H1 (cell line): ENCODE measurements around the gene SERPING1. TPM values are rescaled to one million over a fixed set of nuclear protein-coding genes. Genes with fewer than 3 reads are reported as not detected.

Experiments
- CTCF ChIA-PET: fragments of 300-600 bp; sonication (Branson Sonifier 250); formaldehyde crosslinking; loops from one replicate; lab custom pipeline; 2021; ENCODE audit not compliant: partially characterized antibody; lab: Charles Lee
- POLR2A ChIA-PET: fragments of 300-600 bp; sonication (Branson Sonifier 250); formaldehyde crosslinking; loops from one replicate; lab custom pipeline; 2021; ENCODE audit warnings: inconsistent platforms; ENCODE audit not compliant: partially characterized antibody; lab: Charles Lee
- DNase-seq, 2 experiments: peaks; one replicate each; pipeline versions ENCODE4 v3.0.0 to v3.0.0-alpha.2; 2010 to 2022; ENCODE audit warnings: low spot score in 2 of 2, low read depth in 1 of 2, mixed read lengths in 1 of 2
- FAIRE-seq: peaks from 2 replicates; lab custom pipeline; 2011; peaks lifted over from hg19 to GRCh38; lab: Jason Lieb, UNC
- H2AFZ ChIP-seq: 2 replicates; pipeline ENCODE4 v1.8.1; 2012; ENCODE audit warnings: low read length, inconsistent platforms
- H2AK5ac ChIP-seq: 2 replicates; pipeline ENCODE4 v1.6.1; 2013; ENCODE audit warnings: low read depth, low read length
- H2BK120ac ChIP-seq: replicated peaks from 2 replicates; pipeline ENCODE3; 2013; ENCODE audit warnings: low read depth, low read length, inconsistent platforms
- H2BK12ac ChIP-seq: 2 replicates; pipeline ENCODE4 v1.6.1; 2013; ENCODE audit warnings: low read depth, low read length
- H2BK15ac ChIP-seq: 2 replicates; pipeline ENCODE4 v1.6.1; 2013; ENCODE audit warnings: low read length
- H2BK20ac ChIP-seq: 2 replicates; pipeline ENCODE4 v1.6.1; 2013; ENCODE audit warnings: low read length
- H2BK5ac ChIP-seq: 2 replicates; pipeline ENCODE4 v1.6.1; 2013; ENCODE audit warnings: low read depth, low read length
- H3K14ac ChIP-seq: 2 replicates; pipeline ENCODE4 v1.6.1; 2013; ENCODE audit warnings: inconsistent platforms; ENCODE audit not compliant: insufficient read length
- H3K18ac ChIP-seq: 2 replicates; pipeline ENCODE4 v1.6.1; 2013; ENCODE audit warnings: low read length; ENCODE audit errors: extremely low read depth
- H3K23ac ChIP-seq: 2 replicates; pipeline ENCODE4 v1.6.1; 2013; ENCODE audit warnings: inconsistent platforms; ENCODE audit not compliant: insufficient read length
- H3K23me2 ChIP-seq: 2 replicates; pipeline ENCODE4 v1.6.1; 2013; ENCODE audit warnings: low read depth, low read length
- H3K27ac ChIP-seq: 2 replicates; pipeline ENCODE4 v1.6.1; 2011; ENCODE audit warnings: low read depth, low read length, inconsistent platforms
- H3K27me3 ChIP-seq, 4 experiments: replicated peaks in 1 of 4; 1 replicate in 1 of 4; 2 replicates in 3 of 4; pipeline versions ENCODE4 v1.6.1 to v1.8.1; 2011 to 2013; ENCODE audit warnings: low read length in 3 of 4, mild to moderate bottlenecking in 3 of 4, inconsistent platforms in 2 of 4, mixed read lengths in 2 of 4, moderate library complexity in 1 of 4; ENCODE audit not compliant: control insufficient read depth in 3 of 4, insufficient read depth in 3 of 4; ENCODE audit errors: extremely low read depth in 1 of 4
- H3K36me3 ChIP-seq, 4 experiments: 2 replicates each; pipeline versions ENCODE4 v1.6.1 to v1.8.1; 2011 to 2013; ENCODE audit warnings: mild to moderate bottlenecking in 4 of 4, low read length in 3 of 4, moderate library complexity in 2 of 4, control low read depth in 1 of 4, inconsistent platforms in 1 of 4; ENCODE audit not compliant: insufficient read depth in 4 of 4, control insufficient read depth in 2 of 4
- H3K4ac ChIP-seq: replicated peaks from 2 replicates; pipeline ENCODE3; 2013; ENCODE audit warnings: low read length, low read depth, mixed read lengths, inconsistent platforms; ENCODE audit not compliant: insufficient read length
- H3K4me1 ChIP-seq, 4 experiments: replicated peaks in 1 of 4; 1 replicate in 1 of 4; 2 replicates in 3 of 4; pipeline versions ENCODE4 v1.6.1 to v1.8.1; 2011 to 2013; ENCODE audit warnings: low read length in 3 of 4, inconsistent platforms in 2 of 4, mixed read lengths in 1 of 4; ENCODE audit not compliant: insufficient read depth in 4 of 4, control insufficient read depth in 3 of 4
- H3K4me2 ChIP-seq, 2 experiments: 2 replicates each; pipeline versions ENCODE4 v1.6.1 to v1.8.1; 2011 to 2013; ENCODE audit warnings: low read depth in 2 of 2, low read length in 2 of 2, control low read depth in 1 of 2, inconsistent platforms in 1 of 2, mild to moderate bottlenecking in 1 of 2; ENCODE audit not compliant: insufficient read depth in 1 of 2
- H3K4me3 ChIP-seq, 4 experiments: fragments of 200-600, 300-600 bp in 1 of 4; sonication (generic), shearing (Covaris generic), sonication (Bioruptor Twin) in 1 of 4; 2 replicates each; pipeline versions ENCODE4 v1.5.1 to v1.8.1; 2011 to 2016; ENCODE audit warnings: low read length in 4 of 4, low read depth in 3 of 4, control low read depth in 2 of 4, inconsistent platforms in 2 of 4, mild to moderate bottlenecking in 2 of 4, mixed read lengths in 1 of 4, moderate library complexity in 1 of 4; ENCODE audit not compliant: insufficient read depth in 2 of 4; ENCODE audit errors: extremely low read depth in 1 of 4
- H3K56ac ChIP-seq: replicated peaks from 2 replicates; pipeline ENCODE3; 2013; ENCODE audit warnings: low read depth, mild to moderate bottlenecking, mixed read lengths, low read length, inconsistent platforms; ENCODE audit not compliant: insufficient read length
- H3K79me1 ChIP-seq: 2 replicates; pipeline ENCODE4 v1.6.1; 2013; ENCODE audit warnings: low read depth, low read length, control low read depth
- H3K79me2 ChIP-seq, 2 experiments: 2 replicates each; pipeline versions ENCODE4 v1.6.1 to v1.8.1; 2012 to 2013; ENCODE audit warnings: low read length in 2 of 2, mild to moderate bottlenecking in 2 of 2, inconsistent platforms in 1 of 2; ENCODE audit not compliant: insufficient read depth in 2 of 2, control insufficient read depth in 1 of 2
- H3K9ac ChIP-seq, 4 experiments: replicated peaks in 1 of 4; 1 replicate in 1 of 4; 2 replicates in 3 of 4; pipeline versions ENCODE4 v1.6.1 to v1.8.1; 2011 to 2013; ENCODE audit warnings: low read depth in 3 of 4, low read length in 3 of 4, control low read depth in 2 of 4, mild to moderate bottlenecking in 2 of 4, moderate library complexity in 2 of 4, inconsistent platforms in 1 of 4; ENCODE audit errors: extremely low read depth in 1 of 4
- H3K9me3 ChIP-seq, 2 experiments: 2 replicates each; pipeline versions ENCODE4 v1.6.1 to v1.8.1; 2012 to 2013; ENCODE audit warnings: mild to moderate bottlenecking in 2 of 2, moderate library complexity in 2 of 2, control low read depth in 1 of 2, inconsistent platforms in 1 of 2, low read depth in 1 of 2, low read length in 1 of 2, mixed read lengths in 1 of 2; ENCODE audit not compliant: insufficient read depth in 2 of 2
- H4K20me1 ChIP-seq, 2 experiments: replicated peaks in 1 of 2; 2 replicates each; pipeline versions ENCODE3 to v1.8.1; 2011 to 2013; ENCODE audit warnings: inconsistent platforms in 2 of 2, low read length in 2 of 2, mild to moderate bottlenecking in 1 of 2; ENCODE audit not compliant: insufficient read depth in 2 of 2, control insufficient read depth in 1 of 2
- H4K5ac ChIP-seq: 2 replicates; pipeline ENCODE4 v1.6.1; 2013; ENCODE audit warnings: low read length, low read depth, mixed read lengths, inconsistent platforms; ENCODE audit not compliant: insufficient read length
- H4K8ac ChIP-seq: 2 replicates; pipeline ENCODE4 v1.8.0; 2013; ENCODE audit warnings: mild to moderate bottlenecking, moderate library complexity, low read length, inconsistent platforms; ENCODE audit not compliant: insufficient read depth; ENCODE audit errors: extremely low read depth
- H4K91ac ChIP-seq: replicated peaks from 2 replicates; pipeline ENCODE3; 2013; ENCODE audit warnings: low read length, mixed read lengths, inconsistent platforms; ENCODE audit not compliant: insufficient read length
- ASH2L ChIP-seq: fragments of 200-600, 300-600 bp; sonication (generic); IDR thresholded peaks from one replicate; pipeline ENCODE4 v1.7.1; 2017; ENCODE audit warnings: low read length
- BACH1 ChIP-seq: IDR thresholded peaks from 2 replicates; pipeline ENCODE4 v1.6.1; 2012; ENCODE audit warnings: low read length, improper control_type of control experiment
- CBX5 ChIP-seq: fragments of 300-800, 300-1000 bp; sonication (generic); IDR thresholded peaks from 2 replicates; pipeline ENCODE4 v1.7.1; 2016; ENCODE audit warnings: antibody characterized with exemption, low read length, low read depth
- CHD1 ChIP-seq: IDR thresholded peaks from 2 replicates; pipeline ENCODE4 v1.6.1; 2012; ENCODE audit warnings: low read depth, low read length, improper control_type of control experiment
- CREB1 ChIP-seq: IDR thresholded peaks from 2 replicates; pipeline ENCODE4 v1.6.1; 2012; ENCODE audit warnings: inconsistent platforms
- CTBP2 ChIP-seq: IDR thresholded peaks from 2 replicates; pipeline ENCODE4 v1.7.0; 2011; ENCODE audit warnings: borderline replicate concordance, mild to moderate bottlenecking, moderate library complexity, mixed read lengths, low read length; ENCODE audit not compliant: insufficient read depth, insufficient read length
- GTF2F1 ChIP-seq: IDR thresholded peaks from 2 replicates; pipeline ENCODE4 v1.6.1; 2012; ENCODE audit warnings: low read depth, low read length, improper control_type of control experiment, borderline replicate concordance
- HDAC6 ChIP-seq: IDR thresholded peaks from one replicate; pipeline ENCODE4 v1.7.1; 2012; ENCODE audit warnings: low read depth, mild to moderate bottlenecking, inconsistent platforms, low read length, moderate library complexity
- JUN ChIP-seq: IDR thresholded peaks from 2 replicates; pipeline ENCODE4 v1.6.1; 2011; ENCODE audit warnings: low read depth, mild to moderate bottlenecking, improper control_type of control experiment, low read length
- PHF8 ChIP-seq: fragments of 200-600 bp; sonication (generic); conservative IDR thresholded peaks from 2 replicates; pipeline ENCODE4 v1.7.1; 2012; ENCODE audit warnings: low read depth, mild to moderate bottlenecking, inconsistent platforms, low read length, moderate library complexity
- SAP30 ChIP-seq: fragments of 300-600 bp; sonication (generic); IDR thresholded peaks from 2 replicates; pipeline ENCODE4 v1.7.1; 2012; ENCODE audit warnings: low read length, moderate library complexity, mild to moderate bottlenecking, inconsistent platforms; ENCODE audit not compliant: insufficient read depth, insufficient replicate concordance
- polyA plus RNA-seq, 7 experiments: library from polyadenylated mRNA; depleted of rRNA in 3 of 7; stranded (reverse) in 5 of 7; unstranded in 2 of 7; fragments of >200 nt in 5 of 7; fragments of 200-250 nt in 2 of 7; gene quantifications; 1 replicate in 5 of 7; 2 replicates in 1 of 7; 4 replicates in 1 of 7; pipeline versions ENCODE4 v1.2.1 to v1.2.3, GENCODE V29; 2011 to 2013; ENCODE audit warnings: missing spikeins in 2 of 7, mixed read lengths in 2 of 7
- total RNA-seq: library from RNA; stranded (reverse); fragmentation: NEBNext Ultra II Directional; extraction: Animal tissue kit (Norgen Biotek cat#: 25700); gene quantifications from 2 replicates; pipeline ENCODE4 v1.2.1, GENCODE V29; 2021
- TF ChIP-seq, protein P1 (sequence below), 3 experiments: IDR thresholded peaks; 1 replicate in 2 of 3; 2 replicates in 1 of 3; pipeline versions ENCODE4 v1.5.1 to v1.6.1; 2011; ENCODE audit warnings: low read length in 3 of 3, mild to moderate bottlenecking in 3 of 3, inconsistent platforms in 2 of 3, low read depth in 1 of 3, moderate library complexity in 1 of 3; ENCODE audit not compliant: insufficient read depth in 1 of 3; ENCODE audit errors: control extremely low read depth in 1 of 3

Gene SERPING1
- total and polyA plus RNA-seq, 2 of the 8 experiments (the other 6 are each of a cell fraction or from before 2014, with no cell fraction given), result 50.9 to 54.8 TPM

GRCh38 chr11:57634311-57634710 is 36.8 kb downstream of the SERPING1 start:
- ChIA-PET CTCF (interaction anchor here (0.8 to 3.7 kb wide), 11 partner anchors 9 to 176 kb away, joined by 3 to 15 read pairs (median 4); partner anchors contain the start of gene UBE2L6), POLR2A (interaction anchor here (1.8 to 29.6 kb wide), 6 partner anchors 6 to 69 kb away, joined by 3 to 1546 read pairs (median 42); partner anchors contain the start of genes CLP1, SERPING1, UBE2L6 and YPEL4)
- Histone ChIP-seq H4K91ac (no peak overlapping the region), H3K9ac (no peak overlapping the region), H3K79me2 (peaks cover 0 to 9% of the 10 kb centered on the region in 2 experiments; a peak in 2 of 4 replicates), H2BK15ac (no peak overlapping the region), H4K20me1 (peaks cover 0 to 2% of the 10 kb centered on the region in 2 experiments), H3K27ac (no peak overlapping the region), H2AK5ac (no peak overlapping the region), H3K4me1 (peaks cover 4 to 10% (median 8%) of the 10 kb centered on the region in 4 experiments), H3K79me1 (0 out of 2 replicates have a peak, but pooled peaks cover 2% of the 10 kb centered on the region), H3K4me3 (no peak overlapping the region), H2AFZ (no peak overlapping the region), H3K14ac (no peak overlapping the region), H2BK5ac (no peak overlapping the region), H3K18ac (no peak overlapping the region), H3K23me2 (peaks cover 7% of the 10 kb centered on the region; the same call in 1 of the 2 replicates), H4K8ac (no peak overlapping the region), H3K27me3 (no peaks in the 10 kb centered on the region; a peak in 1 of 7 replicates), H2BK12ac (no peak overlapping the region), H2BK120ac (no peak overlapping the region), H4K5ac (no peak overlapping the region), H3K9me3 (no peaks in the 10 kb centered on the region), H2BK20ac (no peak overlapping the region), H3K56ac (no peak overlapping the region), H3K36me3 (no peaks in the 10 kb centered on the region), H3K23ac (no peak overlapping the region), H3K4ac (no peak overlapping the region), H3K4me2 (no peak overlapping the region)
- FAIRE-seq (no peak), DNase-seq (no peak)
- no peak for TF ChIP-seq HDAC6
- TF ChIP-seq, protein P1, sequence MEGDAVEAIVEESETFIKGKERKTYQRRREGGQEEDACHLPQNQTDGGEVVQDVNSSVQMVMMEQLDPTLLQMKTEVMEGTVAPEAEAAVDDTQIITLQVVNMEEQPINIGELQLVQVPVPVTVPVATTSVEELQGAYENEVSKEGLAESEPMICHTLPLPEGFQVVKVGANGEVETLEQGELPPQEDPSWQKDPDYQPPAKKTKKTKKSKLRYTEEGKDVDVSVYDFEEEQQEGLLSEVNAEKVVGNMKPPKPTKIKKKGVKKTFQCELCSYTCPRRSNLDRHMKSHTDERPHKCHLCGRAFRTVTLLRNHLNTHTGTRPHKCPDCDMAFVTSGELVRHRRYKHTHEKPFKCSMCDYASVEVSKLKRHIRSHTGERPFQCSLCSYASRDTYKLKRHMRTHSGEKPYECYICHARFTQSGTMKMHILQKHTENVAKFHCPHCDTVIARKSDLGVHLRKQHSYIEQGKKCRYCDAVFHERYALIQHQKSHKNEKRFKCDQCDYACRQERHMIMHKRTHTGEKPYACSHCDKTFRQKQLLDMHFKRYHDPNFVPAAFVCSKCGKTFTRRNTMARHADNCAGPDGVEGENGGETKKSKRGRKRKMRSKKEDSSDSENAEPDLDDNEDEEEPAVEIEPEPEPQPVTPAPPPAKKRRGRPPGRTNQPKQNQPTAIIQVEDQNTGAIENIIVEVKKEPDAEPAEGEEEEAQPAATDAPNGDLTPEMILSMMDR (IDR thresholded peaks at IDR 0.05; ENCODE audit: control extremely low read depth in 1 of 3, insufficient read depth in 1 of 3, low read depth in 1 of 3, low read length in 3 of 3), result no peak
- no peak for TF ChIP-seq BACH1
- no peak for TF ChIP-seq CREB1
- no peak for TF ChIP-seq SAP30
- TF ChIP-seq ASH2L, result no peak
- TF ChIP-seq CTBP2, result no peak
- no peak for TF ChIP-seq PHF8
- TF ChIP-seq CBX5, result no peak
- no peak for TF ChIP-seq JUN
- no peak for TF ChIP-seq CHD1
- TF ChIP-seq GTF2F1, result no peak
